ENCODE data around the gene SLC18A3.

DNA sequence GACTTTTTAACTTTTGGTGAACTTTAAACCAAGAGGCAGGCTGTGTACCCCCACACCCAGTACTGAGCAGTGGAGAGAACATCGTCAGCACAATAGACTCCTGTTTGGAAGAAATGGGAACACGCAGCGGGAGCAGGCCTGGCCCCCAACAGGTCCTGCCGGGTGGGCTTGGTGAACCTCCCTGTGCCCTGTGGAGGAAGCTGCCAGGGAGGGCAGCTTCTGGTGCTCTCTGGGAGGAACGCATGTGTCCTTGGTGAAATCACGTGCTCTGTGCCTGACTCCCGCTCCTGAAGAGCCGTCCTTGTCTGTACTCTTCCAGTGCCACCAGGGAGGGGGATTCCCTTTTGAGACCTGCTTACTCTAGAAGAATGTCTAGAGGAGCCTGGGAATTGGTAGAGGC lies 35.3 kb downstream of the SLC18A3 start:
- TF ChIP-seq POLR2AphosphoS5 (IDR thresholded peaks at IDR 0.05) (no peak), POLR2A (IDR thresholded peaks at IDR 0.05) (no peak), EP300 (IDR thresholded peaks at IDR 0.05; ENCODE audit: low read depth) (no peak)
- TF ChIP-seq, protein P1, sequence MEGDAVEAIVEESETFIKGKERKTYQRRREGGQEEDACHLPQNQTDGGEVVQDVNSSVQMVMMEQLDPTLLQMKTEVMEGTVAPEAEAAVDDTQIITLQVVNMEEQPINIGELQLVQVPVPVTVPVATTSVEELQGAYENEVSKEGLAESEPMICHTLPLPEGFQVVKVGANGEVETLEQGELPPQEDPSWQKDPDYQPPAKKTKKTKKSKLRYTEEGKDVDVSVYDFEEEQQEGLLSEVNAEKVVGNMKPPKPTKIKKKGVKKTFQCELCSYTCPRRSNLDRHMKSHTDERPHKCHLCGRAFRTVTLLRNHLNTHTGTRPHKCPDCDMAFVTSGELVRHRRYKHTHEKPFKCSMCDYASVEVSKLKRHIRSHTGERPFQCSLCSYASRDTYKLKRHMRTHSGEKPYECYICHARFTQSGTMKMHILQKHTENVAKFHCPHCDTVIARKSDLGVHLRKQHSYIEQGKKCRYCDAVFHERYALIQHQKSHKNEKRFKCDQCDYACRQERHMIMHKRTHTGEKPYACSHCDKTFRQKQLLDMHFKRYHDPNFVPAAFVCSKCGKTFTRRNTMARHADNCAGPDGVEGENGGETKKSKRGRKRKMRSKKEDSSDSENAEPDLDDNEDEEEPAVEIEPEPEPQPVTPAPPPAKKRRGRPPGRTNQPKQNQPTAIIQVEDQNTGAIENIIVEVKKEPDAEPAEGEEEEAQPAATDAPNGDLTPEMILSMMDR (IDR thresholded peaks at IDR 0.05): no peak

Data from transverse colon (tissue), 4 donors.